Measurements from ENCODE around the gene ZER1.
"Not testable (repeated sequence)": the region's sequence is repeated elsewhere in the genome, so short reads cannot be mapped to it uniquely, and the experiment has no call there.

Gene ZER1

DNA sequence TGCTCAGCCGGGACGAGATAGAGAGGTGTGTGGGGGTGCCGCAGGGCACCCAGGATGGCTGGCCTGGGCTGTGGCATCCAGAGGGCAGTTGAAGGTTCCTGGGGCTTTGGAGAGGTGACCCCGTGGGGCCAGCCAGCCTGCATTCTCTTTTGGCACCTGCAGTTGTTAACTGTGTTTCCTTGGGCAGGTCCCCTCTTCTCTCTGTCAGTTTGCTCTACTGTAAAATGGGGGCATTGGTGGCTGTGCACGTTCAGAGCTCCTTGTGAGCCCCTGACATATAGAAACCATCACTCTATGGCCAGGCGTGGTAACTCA lies 56.3 kb downstream of the ZER1 start:
- no peak for DNase-seq (ENCODE audit: low read depth in 2 of 2)

DNA sequence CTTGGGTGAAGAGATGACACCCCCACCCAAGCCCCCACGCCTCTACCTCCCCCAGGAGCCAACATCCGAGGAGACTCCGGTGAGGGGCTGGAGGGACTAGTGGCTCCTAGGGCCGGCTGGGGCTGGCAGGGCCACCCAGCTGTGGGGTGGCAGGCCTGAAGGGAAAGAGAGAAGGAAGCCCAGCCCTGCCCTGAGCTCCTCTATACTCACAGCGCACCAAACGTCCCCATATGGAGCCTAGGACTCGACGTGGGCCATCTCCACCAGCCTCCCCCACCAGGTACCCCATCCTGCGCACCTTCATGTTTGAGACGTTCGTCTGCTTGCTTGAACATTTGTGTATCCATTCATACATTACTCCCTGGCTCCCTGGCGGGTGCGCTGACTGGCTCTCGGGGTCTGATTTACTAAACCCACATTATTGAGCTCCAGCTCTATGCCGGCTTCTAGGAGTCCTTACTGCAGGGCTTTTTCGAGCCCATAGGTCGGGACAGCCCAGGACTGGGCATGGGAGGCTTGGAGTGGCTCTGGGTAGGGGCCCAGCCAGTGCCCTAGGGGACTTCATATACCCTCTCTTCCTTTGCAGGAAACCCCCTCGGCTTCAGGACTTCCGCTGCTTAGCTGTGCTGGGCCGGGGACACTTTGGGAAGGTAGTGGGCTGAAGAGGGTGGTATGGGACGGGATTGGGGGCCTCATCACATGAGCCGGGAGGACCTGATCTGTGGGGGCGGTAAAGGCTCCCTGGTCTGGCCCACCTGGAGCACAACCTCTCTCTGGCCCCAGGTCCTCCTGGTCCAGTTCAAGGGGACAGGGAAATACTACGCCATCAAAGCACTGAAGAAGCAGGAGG lies 56.9 kb downstream of the ZER1 start:
- no peak for DNase-seq (ENCODE audit: low read depth in 2 of 2)

DNA sequence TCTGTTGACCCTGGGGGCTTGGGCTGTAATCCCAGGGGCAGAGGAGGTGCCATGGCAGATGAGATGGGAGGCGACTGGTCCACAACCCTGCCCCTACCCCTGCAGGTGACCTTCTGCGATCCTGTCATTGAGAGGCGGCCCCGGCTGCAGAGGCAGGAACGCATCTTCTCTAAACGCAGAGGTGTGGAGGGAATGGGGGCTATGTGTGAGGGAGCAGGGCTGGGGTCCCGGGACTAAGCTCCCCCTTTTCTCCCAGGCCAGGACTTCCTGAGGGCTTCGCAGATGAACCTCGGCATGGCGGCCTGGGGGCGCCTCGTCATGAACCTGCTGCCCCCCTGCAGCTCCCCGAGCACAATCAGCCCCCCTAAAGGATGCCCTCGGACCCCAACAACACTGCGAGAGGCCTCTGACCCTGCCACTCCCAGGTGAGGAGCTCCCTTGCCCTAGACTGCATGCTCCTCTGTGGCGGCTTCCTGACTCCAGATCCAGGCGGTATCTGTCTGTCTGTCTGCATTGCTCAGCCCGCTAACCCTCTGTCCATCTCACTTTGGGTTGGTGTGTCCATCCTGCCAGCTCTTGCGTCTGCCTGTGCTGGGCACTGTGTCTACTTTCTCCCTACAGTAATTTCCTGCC lies 57.7 kb downstream of the ZER1 start:
- DNase-seq (ENCODE audit: low read depth in 2 of 2) = no peak

DNA sequence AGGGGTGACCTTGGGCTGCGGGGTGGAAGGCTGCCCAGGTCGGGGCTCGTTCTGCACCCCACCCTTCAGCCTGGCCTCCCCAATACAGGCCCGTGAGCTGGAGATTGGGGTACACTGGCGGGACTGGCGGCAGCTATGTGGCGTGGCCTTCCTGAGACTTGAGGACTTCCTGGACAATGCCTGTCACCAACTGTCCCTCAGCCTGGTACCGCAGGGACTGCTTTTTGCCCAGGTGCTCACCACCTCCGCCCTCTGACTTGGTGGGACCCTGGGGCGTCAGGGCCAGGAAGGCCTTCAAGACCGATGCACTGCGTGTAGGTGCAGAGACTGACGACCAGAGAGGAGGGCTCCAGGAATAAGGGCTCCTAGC lies 58.3 kb downstream of the ZER1 start:
- DNase-seq (ENCODE audit: low read depth in 2 of 2) = no peak

DNA sequence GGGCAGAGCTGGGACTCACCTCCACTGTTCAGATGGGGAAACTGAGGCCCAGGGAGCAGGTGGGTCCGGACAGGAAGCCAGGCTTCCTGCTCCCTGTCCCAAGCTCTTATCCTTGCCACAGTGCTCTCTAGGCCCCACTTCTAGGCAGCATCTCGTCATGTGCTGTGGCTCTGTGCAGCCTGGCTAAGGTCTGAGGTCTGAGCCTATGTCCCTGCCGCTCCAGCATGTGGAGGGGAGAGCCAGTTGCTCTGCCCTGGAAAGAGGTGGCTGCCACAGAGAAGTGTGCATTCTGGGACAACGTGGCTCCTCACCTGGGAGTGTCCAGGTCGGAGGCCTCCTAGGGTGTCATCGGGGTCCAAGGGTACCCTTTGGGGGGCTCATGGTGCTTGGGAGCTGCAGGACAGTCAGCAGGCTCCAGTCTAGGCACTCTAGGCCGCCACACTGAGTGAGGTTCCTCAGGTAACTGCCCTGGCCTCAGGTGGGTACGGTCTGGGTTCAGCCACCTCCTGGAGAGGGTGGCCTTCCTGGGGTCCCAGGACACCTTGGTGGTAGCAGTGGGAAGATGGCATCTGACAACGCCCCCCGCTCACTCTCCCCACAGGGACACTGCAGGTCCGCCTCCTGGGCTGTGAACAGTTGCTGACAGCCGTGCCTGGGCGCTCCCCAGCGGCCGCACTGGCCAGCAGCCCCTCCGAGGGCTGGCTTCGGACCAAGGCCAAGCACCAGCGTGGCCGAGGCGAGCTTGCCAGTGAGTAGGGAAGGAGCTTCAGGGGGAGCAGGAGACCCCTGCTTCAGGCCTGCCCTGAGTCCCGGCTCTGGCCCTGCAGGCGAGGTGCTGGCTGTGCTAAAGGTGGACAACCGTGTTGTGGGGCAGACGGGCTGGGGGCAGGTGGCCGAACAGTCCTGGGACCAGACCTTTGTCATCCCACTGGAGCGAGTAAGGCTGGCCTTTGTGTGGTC lies 59.0 kb downstream of the ZER1 start:
- DNase-seq (ENCODE audit: low read depth in 2 of 2) = no peak

DNA sequence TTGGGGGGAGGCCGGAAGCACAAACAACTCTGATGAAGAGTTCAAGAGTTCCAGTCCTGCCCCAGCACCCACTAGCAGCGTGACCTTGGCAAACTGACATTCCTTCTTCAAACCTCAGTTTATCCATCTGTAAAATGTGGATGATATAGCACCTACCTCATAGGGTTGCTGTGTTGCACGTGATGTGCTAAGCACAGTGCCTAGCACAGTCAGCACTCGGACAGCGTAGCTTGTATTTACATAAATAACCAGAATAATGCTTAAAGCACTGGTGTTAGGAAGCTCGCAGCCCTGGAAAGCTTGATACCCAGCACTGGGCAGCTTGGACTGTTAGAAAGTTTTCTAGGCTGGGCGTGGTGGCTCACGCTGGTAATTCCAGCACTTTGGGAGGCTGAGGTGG lies 64.3 kb downstream of the ZER1 start:
- no peak for DNase-seq (ENCODE audit: low read depth in 2 of 2)

DNA sequence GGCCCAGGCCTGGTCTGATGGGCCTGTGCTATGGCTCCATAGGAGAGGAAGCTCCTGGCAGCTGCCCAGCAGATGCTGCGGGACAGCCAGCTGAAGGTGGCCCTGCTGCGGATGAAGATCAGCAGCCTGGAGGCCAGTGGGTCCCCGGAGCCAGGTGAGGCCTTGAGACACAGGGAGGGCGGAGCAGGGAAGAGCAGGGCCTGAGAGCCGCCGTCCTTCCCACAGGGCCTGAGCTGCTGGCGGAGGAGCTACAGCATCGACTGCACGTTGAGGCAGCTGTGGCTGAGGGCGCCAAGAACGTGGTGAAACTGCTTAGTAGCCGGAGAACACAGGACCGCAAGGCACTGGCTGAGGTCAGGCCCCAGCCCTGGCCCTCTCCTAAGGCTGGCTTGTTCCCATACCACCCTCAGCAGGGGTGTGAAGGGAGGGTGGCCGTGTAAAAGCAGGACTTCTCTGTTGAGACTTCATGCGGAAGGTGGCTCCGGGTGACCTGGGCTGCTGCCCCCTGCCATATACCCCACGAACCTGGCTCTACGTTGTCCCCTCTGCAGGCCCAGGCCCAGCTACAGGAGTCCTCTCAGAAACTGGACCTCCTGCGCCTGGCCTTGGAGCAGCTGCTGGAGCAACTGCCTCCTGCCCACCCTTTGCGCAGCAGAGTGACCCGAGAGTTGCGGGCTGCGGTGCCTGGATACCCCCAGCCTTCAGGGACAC lies 64.9 kb downstream of the ZER1 start:
- no peak for DNase-seq (ENCODE audit: low read depth in 2 of 2)

DNA sequence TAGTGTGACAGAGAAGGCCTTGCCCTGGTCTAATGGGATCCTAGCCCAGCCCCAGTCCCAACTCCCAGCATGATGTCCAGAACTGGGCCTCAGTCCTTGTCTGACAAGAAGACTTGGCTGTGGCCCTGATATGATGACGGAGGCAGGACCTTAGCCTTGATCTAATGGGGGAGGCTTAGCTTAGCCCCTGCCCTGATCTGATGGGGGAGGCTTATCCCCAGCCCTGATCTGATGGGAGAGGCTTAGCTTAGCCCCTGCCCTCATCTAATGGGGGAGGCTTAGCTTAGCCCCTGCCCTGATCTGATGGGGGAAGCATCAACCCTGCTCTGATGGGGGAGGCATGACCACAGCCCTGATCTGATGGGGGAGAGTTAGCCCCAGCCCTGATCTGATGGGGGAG lies 65.7 kb downstream of the ZER1 start:
- no peak for DNase-seq (ENCODE audit: low read depth in 2 of 2)

DNA sequence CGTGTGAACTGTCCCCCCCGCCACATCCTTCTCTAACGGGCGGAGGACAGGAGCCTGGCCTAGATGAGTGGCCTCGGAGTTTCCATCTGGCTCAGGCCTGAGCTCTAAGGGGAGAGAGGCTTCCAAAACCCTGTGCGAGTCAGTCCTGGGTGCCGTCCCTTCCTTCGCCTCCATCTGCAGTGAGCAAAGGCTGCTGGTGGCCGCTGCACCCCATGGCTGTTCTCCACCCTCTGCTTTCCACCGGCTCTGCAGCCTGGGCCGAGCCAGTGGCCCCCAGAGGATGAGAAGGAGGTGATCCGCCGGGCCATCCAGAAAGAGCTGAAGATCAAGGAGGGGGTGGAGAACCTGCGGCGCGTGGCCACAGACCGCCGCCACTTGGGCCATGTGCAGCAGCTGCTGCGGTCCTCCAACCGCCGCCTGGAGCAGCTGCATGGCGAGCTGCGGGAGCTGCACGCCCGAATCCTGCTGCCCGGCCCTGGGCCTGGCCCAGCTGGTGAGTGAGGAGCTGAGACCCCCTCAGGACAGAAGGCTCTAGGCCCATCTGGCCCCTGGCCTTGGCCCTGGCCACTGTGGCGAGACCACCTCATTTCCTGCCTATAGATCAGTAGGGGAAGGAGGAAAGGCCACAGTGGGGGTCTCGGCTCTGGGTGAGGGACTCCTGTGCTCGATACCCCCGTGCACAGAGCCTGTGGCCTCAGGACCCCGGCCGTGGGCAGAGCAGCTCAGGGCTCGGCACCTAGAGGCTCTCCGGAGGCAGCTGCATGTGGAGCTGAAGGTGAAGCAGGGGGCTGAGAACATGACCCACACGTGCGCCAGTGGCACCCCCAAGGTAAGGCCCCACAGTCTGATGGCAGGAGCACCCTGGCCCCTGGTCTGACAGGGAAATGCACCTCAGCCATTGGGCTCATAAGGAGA lies 66.4 kb downstream of the ZER1 start:
- DNase-seq (ENCODE audit: low read depth in 2 of 2) = no peak

DNA sequence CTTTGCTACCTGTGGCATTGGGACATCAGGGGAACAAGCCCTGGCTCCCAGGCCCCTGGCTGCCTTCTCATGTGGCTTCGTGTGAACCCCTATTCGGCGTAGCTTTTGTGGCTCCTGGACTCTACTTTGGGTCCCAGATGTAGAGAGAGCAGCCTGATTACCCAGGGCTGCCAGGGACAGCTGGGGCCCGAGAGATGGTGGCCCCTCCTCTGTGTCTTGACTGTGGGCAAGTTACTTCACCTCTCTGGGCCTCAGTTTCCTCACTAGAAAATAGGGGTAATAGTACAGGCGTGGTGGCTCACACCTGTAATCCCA lies 67.4 kb downstream of the ZER1 start:
- no peak for DNase-seq (ENCODE audit: low read depth in 2 of 2)

DNA sequence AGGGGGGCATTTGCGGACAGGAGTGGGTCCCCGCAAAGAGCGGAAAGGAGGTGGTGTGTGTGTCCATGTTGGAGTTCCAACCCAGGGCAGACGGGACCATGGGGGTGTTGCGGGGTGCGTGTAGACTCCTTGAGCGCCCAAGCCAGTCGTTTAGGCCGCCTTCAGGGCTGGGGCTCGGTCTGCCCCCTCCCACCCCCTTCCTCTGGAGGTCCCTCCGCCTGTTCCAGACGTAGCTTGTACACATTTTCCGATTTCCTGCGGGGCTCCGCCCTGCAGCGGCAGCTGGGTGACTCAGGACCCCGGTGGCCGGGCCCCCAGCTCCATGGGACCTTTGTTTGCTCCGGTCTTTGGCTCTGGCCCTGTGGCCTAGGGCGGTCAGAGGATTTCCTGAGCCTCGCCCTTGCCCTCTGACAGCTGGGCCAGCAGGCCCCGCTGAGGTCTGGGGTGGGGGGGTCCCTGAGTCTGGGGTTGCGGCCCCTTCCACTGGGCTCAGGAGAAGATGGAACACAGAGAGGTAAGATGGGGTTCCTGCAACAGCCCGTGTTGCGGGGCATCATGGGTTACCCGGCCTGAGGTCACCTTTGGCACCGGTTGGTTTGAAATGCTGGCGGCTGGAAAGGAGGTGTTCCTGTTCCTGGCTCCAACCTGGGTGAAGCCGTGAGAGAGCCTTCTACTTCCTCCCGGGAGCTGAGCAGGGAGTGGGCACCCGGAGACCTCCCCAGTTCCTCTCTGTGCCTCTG lies 67.9 kb downstream of the ZER1 start:
- no peak for DNase-seq (ENCODE audit: low read depth in 2 of 2)

DNA sequence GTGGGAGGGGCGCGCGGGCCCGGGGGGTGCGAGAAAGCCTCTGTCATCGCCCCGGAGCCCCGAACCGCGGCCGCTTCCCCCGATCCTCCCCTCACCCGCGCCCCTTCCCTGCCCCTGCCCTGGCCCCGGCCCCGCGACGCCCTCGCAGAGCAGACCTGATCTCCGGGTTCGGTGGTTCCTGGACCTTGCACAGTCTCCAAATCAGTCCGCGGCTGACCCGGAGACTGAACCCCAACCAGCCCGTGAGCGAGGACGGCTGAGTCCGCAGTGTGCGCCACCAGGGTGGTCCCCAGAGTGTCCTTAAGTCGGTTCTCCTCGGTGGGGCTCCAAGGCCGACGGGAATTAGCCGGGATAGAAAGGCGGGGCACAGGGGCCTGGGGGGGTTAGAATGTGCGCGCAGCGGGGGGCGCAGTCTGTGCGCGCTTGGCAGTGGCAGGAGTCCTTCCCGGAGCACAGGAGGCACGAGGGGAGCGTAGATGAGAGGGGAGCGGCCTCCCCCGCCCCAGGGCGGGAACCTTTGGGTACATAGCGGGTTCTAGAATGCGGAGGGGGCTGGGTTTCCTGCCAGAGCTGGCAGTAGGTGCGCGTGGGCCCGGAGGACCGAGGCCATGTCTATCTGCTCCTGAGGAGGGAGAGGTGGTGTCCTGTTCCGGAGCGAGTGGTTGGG lies 68.6 kb downstream of the ZER1 start:
- DNase-seq (ENCODE audit: low read depth in 2 of 2) = peak; percentile 16 to 29

DNA sequence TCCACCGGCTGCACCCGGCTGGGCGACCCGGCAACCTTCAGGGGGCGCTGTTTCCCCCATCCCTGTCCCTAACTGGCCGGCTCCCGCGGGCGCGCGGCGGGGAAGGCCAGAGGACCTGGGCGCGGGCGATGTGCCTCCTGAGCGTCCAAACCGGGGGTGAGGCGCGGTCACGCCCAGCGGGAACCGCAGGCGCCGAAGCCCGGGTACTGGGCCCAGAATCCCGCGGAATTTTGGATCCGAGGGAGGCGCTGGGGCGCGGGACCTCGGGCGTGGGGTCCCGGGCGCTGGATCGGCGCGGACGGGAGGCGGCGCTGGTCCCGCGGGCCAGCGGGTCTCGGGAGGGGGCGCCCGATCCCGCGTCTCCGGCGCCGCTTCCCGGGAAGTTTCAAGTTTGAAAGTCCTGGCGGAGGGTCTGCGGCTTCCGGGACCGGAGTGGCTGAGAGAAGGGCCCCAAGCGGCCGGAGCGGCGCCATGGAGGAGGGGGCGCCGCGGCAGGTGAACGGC lies 69.2 kb downstream of the ZER1 start, which contains the start of gene PKN3:
PKN3 (plus strand) TSS at position 59 of the 504 bp plus-strand sequence; CDS start at position 472, 413 bp downstream.
- DNase-seq (ENCODE audit: low read depth in 2 of 2) = peak; percentile 89 to 95

DNA sequence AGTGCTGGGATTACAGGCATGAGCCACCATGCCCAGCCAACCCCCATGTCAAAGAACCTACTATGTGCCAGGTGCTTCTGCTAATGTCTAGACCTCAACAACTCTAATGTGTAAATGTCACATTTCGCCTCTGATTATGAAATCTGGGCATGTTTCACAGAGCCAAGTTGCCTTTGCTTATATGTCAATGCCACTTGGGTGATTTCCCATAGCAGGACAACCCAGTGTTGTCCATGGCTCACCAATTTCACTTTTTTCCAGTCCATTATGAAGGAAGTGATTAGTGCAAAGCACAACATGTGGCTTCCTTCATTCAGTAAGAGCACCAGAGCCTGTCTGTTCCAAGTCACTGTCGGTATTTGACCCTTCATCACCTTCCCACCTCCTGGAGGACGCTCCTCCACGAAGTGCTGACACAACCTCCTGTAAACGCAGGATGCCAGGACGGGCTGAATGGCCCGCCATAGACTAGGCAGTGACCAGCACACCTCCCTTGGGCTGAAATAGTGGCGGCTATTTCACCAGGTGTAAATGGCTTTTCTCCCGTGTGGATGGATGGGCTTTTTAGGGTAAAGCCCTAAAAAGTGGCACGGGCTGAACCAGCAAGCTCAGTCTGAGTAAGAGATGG lies 70.4 kb downstream of the ZER1 start:
- no peak for DNase-seq (ENCODE audit: low read depth in 2 of 2)

DNA sequence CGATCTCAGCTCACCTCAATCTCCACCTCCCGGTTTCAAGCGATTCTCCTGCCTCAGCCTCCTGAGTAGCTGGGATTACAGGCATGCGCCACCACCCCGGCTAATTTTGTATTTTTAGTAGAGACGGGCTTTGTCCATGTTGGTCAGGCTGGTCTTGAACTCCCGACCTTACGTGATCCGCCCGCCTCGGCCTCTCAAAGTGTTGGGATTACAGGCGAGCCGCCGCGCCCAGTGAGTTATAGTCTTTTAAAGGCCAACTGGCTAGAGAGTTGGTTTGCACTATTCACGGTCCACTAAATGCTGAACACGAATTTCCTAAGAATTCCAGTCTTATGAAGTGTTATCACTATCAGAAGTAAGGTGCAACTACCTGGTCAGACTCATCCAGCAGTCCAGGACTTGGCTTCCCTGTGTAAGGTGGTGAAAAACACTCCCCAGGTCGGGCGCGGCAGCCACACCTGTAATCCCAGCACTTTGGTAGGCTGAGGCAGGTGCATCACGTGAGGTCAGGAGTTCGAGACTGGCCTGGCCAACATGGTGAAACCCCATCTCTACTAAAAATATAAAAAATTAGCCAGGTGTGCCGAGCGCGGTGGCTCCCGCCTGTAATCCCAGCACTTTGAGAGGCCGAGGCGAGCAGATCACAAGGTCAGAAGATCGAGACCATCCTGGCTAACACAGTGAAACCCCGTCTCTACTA lies 72.5 kb downstream of the ZER1 start:
- DNase-seq (ENCODE audit: low read depth in 2 of 2) = not testable (repeated sequence)

DNA sequence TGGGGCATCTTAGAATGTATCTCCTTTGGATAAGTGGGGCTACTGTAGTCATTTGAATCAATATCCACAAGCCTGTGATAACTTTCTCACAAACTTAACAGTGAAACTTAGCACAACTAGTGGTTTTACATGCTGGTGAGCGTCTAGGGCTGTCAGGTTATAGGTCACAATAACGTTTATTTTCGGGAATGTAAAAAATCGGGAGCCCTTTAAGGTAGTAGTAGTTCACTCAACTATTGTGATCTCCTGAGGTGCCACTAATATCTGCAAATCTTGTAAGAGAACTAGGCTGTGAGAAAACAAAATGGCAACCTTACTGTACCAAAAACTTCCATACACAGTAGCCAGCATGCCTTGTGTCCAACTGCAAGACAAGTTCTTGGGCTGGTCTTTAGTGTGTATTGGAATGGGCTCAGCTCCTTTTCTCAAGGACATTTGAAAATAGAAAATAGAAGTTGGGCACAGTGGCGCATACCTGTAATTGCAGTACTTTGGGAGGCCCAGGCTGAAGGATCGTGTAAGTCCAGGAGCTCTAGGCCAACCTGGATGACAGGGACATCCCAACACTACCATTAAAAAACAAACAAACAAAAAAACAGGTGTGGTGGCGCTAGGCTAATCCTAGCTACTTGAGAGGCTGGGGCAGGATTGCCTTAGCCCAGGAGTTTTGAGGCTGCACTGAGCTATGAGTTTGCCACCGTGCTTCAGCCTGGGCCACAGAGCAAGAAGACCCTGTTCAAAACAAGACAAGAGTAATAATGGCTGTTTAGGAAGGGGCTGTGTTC lies 74.6 kb downstream of the ZER1 start:
- no peak for DNase-seq (ENCODE audit: low read depth in 2 of 2)

DNA sequence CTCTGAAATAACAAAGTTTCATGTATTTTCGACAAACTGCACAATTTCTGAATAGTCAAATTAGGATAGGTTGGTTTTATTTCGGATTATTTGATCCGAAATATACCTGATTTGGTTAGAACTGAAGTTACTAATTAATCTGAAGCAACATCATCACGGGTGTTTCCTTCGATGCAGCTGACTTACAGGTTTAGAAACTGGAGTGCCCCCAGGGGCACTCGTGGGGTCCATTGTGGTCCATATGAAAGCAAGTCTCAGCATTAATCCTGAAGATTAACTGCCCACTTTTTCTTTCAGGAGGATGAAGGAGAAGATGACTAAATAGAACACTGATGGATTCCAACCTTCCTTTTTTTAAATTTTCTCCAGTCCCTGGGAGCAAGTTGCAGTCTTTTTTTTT lies 77.4 kb downstream of the ZER1 start:
- DNase-seq (ENCODE audit: low read depth in 2 of 2) = no peak

Measured in stimulated activated CD4-positive, alpha-beta T cell treated with anti-CD3 and anti-CD28 coated beads, Interleukin-4, amount 100 ng/mL, for 48 hours (primary cell).